ELR (cell line): Measurements from ENCODE around the gene ANKFY1.
"Not testable (repeated sequence)": the region's sequence is repeated elsewhere in the genome, so short reads cannot be mapped to it uniquely, and the experiment has no call there.

Experiments
- DNase-seq: peaks from one replicate; pipeline ENCODE4 v3.0.0-alpha.2; 2015; ENCODE audit warnings: low read depth

Gene ANKFY1

GRCh38 chr17:4155980-4156620 lies 107.7 kb downstream of the ANKFY1 start:
- no peak for DNase-seq

DNA sequence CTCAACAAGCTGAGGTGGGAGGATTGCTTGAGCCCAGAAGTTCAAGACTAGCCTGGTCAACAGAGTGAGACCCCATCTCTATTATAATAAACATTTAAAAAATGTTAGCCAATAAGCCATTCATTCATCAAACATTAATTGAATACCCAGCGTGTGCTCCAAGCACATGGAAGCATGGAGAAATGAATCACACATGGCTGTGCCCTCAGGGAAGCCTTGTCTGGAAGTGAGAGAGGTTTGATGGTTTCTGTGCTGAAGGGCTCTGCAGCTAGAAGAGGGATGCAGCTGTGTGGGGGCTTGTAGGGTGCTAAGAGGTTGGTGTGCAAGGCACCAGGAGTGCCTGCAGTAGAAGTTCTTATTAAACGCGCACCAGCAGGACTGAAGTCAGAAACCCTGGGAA lies 109.6 kb downstream of the ANKFY1 start:
- peak; percentile 55 for DNase-seq

DNA sequence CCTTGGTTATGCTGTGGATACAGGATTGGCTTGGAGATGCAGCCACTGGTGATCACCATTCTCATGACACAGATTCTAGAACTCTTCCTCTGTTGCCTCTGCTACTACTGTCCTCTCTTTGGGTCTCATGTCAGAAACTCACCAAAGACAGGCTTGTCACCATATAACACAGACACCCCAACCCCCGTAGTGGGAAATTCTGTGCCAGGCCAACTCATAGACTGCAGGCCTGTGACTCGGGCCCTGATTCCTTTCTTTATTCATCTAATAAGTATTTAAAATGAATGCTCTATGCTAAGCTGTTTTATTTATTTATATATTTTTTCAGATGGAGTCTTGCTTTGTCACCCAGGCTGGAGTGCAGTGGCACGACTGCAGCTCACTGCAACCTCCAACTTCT lies 111.3 kb downstream of the ANKFY1 start:
- peak; percentile 89 for DNase-seq

- DNase-seq = no peak
Observed at GRCh38 chr17:4150096-4150495, 113.7 kb downstream of the ANKFY1 start.

- DNase-seq = no peak
Observed at GRCh38 chr17:4148611-4149308, 115.0 kb downstream of the ANKFY1 start.

GRCh38 chr17:4147751-4148310 lies 115.9 kb downstream of the ANKFY1 start:
- DNase-seq = no peak

DNA sequence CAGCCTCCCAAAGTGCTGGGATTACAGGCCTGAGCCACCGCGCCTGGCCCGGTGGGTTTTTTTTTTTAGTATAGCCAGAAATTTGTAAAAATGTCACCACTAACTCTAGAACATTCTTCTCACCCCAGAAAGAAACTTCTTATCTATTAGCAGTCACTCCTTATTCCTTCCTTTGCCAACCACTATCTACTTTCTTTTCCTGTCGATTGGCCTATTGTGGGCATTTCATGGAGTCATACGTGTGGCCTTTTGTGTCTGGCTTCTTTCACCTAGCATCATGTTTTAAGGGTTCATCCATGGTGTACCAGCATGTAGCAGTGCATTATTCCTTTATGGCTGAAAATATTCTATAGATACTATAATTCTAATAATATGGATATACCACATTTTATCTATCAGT lies 117.1 kb downstream of the ANKFY1 start:
- no peak for DNase-seq

DNA sequence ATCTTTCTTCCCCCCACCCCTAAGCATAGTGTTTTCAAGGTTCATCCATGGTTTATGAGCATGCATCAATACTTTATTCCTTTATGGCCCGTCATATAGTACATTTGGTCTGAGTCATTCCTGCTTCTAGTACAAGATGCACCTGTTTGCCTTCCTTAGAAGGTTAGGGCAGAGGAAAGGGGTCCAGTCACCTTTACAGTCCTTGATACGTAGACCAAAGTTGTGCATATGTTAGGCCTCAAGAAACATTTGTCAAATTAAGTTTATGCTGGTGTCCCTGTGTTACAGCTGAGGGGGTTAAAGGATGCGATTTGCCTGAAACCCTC lies 119.4 kb downstream of the ANKFY1 start:
- DNase-seq = peak; percentile 32

GRCh38 chr17:4143563-4144421 lies 120.0 kb downstream of the ANKFY1 start:
- peak; percentile 94 for DNase-seq

- DNase-seq = peak; percentile 54
Observed at GRCh38 chr17:4142107-4142900, 121.5 kb downstream of the ANKFY1 start.

GRCh38 chr17:4140125-4140524 lies 123.7 kb downstream of the ANKFY1 start:
- no peak for DNase-seq

DNA sequence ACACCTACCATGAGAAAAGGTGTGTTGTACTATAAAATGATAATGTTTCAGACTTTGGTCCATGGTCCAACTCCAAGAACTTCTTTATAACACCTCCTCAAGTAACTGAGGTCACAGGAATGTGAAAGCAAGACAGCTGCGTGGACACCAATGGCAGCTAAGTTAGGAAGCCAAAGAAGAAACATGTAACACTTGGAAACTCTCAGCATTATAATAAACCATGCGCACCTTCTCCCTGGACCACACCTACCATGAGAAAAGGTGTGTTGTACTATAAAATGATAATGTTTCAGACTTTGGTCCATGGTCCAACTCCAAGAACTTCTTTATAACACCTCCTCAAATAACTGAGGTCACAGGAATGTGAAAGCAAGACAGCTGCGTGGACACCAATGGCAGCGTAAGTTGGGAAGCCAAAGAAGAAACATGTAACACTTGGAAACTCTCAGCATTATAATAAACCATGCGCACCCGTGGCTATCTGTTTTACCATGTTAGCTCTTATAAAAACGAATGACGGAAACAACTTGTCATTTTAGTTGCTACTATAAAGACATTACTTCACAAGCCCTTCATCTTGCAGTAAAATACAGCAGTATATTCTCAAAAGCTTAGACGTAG lies 124.8 kb downstream of the ANKFY1 start:
- not testable (repeated sequence) for DNase-seq

- DNase-seq = no peak
Observed at GRCh38 chr17:4136373-4136772, 127.4 kb downstream of the ANKFY1 start.

DNA sequence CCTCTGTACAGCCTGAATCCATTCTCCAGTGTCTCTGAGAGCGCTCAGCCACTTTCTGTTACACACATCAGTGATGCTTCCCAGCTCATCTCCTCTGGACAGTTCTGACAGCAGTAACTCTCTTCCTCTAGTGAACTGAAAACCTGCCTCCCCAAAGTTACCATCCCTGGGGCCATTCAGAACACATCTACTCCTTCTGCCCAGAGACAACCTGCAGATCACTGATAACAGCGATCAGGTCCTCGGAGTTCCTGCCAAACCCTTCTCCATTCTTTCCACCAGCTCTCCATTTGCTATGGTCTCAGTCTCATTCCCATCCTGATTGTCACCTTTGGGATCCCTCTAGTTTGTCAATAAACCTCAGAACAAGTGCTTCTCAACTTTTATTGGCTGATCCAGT lies 128.3 kb downstream of the ANKFY1 start:
- no peak for DNase-seq

DNA sequence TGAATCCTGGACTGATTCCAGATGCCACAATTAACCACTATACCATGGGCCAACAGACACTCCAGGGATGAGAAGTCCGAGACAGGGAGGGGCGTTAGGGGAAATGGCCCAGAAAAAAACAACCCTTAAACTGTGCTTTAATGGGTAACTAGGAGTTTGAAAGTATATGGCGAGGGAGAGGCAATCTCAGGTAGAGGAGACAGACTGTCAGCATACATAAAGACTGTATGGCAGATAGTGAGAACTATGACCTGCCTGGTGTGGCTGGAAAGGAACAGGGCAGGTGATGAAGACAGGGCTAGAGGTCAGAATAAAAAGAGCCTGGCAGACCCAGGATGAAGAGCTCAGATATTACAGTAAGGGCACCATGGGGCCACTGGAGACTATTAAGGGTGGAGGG lies 129.1 kb downstream of the ANKFY1 start:
- DNase-seq = no peak

- peak; percentile 44 for DNase-seq
Observed at GRCh38 chr17:4130715-4131114, 133.1 kb downstream of the ANKFY1 start.

DNA sequence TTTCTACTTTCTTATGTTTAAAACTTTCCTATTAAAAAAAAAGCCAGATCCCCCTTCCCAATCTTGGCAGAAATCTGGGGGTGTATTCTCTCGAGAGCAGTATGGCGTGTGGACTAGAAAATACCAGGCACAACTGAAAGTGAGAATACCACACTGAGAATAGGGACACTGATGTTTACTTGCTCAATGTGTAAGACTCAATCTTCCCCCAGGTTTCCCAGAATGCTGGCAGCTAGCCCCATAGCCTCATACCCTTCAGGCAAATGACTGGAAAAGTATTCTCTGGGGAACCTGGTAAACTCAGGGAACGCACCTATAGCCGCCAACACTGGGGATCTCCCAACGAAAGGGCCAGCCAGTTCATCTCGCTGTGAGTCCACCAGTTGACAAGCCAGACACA lies 136.2 kb downstream of the ANKFY1 start:
- DNase-seq = no peak

GRCh38 chr17:4125552-4125951 lies 138.2 kb downstream of the ANKFY1 start:
- no peak for DNase-seq

GRCh38 chr17:4124999-4125398 lies 138.8 kb downstream of the ANKFY1 start:
- no peak for DNase-seq

- DNase-seq = no peak
Observed at GRCh38 chr17:4120332-4120731, 143.4 kb downstream of the ANKFY1 start.

DNA sequence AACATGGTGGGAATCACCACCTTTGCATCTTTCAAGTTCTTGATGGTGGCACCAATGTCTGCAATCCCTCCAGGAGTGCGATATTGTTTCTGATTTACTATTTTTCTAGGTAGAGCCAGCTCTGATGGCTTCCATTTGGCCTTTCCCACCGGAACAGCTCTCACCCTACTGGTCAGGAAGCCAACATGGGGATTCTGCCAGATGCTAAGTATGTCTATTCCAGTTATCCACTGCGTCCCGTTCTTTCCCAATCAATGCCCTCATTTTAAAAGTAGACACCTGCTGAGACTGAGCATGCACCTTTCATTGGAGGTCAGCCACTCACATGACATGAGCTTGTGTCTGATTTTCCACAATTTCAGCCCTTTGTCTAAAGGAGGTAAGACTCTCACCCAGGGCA lies 144.5 kb downstream of the ANKFY1 start:
- no peak for DNase-seq
